HG03342 (cell line): ENCODE results near the gene ARL5A.
A peak's percentile ranks its signal among the peaks of the same experiment; 100 is the strongest.

ENCODE experiments used
- ATAC-seq: cut with Tn5 transposase; IDR thresholded peaks from one replicate; pipeline ENCODE4 v1.9.1; 2021; ENCODE audit warnings: mild to moderate bottlenecking, moderate library complexity; ENCODE audit not compliant: unreplicated experiment

The ARL5A gene

DNA sequence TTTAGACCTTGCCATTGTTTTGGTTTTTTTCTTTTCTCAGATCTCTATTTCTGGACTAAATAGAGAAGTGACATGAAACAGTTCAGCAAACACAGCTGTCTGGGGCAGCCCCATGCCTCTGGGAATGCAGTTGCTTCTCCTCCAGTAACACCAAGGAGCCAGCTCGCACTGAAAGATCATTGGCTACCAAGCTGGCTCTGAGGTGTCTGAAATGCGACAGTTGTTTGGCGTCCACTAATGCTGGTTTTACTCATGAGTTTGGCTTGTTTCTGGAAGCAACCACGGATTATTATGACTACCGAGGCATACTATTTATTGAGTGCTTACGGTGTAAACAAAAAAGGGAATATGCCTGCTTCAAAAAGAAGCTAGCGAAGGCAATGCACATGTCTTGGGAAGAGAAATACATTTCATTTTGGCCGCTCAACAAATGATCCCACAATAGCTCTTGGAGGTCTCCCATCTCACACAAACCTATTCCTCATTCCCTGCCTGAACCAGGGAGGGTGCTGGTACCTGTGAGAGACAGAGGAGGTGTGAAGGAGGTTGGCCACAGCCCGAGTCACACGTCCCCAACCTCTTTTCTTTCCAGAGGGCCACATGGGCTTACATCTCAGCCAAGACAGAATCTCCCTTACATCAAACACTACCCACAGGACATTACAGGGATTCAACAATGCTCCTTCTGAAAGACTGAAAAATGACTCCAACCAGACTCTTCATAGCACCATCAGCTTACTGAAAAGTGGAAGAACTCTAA, 56.4 kb downstream of the ARL5A start:
- peak; percentile 96 for ATAC-seq

DNA sequence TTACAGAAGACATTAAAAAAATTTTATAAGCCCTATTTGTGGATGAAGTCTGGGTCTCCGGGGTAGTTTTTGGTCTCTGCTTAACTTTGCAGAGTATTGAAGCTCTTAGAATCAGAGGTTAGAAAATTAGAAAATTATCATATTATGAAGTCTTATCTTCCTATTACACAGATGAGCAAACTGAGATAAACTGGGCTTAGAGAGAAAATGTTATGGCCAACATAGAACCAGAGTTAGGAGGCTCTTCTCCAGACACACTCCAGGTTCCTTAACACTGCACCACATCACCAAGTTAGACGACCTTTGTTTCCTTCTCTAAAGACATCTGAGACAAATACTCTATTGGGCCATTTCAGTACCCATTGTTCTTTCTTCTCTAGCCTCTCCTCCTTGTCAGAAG, 57.2 kb downstream of the ARL5A start:
- ATAC-seq = peak; percentile 23

DNA sequence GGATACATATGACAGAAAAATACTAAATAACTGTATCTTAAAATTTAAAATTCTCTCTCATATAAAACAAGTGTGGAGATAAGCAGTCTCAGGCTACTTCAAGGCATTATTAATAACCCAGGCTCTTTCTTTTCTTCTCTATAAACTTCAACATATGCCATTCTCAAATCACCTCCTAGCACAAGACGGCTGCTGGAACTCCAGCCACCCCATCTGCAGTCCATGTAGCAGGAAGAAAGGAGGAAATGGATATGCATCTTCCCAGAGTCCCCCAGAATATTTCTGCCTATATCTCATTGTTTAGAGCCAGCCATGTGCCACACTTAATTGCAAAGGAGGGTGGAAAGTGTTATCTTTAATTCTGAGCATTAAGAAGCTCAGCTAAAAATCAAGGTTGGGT, 58.6 kb downstream of the ARL5A start:
- no peak for ATAC-seq

DNA sequence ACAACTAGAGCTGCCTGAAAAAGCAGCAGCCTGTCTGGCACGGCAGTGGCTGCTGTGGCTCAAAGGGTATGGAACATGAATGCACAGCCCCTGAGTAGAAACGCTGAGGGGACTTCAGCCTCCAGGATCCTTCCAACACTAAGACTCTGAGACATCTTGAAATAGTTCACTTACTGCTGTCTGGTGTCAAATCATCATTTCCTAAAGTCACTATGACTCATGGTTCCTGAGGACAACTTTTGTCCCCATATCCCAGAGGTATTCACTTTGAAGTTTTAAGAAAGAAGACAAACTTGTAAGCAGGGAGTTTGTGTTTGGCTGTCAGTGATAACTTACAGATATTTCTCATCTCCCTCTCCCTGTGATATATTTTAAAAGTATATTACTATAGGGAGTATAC, 60.7 kb downstream of the ARL5A start:
- ATAC-seq = no peak

DNA sequence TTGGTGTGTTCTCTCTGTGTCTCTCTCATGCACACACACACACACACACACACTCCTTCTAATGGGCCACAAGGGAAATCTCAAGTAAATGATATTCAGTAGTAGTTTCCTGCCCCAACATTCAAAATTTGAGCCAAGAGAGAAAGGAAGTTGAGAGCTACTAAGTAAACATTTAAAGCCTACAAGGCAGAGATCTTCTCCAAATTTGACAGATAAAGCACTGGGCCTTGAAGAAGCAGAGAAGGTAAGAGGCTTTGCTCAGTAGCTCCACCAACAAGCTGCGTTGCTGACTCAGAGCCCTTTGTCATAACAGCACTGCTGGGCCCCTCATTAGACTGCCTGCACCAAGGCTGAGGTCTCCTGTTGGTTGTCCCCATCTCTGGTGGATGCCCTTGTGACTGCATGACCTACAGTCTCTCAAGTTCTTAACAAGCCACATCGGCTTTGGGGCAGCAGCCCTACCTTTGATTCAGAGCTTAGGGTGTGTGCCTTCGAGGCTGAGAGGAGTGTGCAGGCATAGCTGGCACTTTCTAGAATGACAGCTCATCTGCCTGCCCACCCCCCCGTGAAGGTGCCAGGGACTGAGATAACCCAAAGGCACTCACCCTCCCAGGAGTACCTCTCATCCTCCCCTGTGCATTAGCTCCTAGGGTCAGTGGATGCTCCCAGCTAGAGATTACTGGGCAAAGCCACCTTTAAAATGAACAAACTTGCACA, 61.6 kb downstream of the ARL5A start:
- ATAC-seq = peak; percentile 54

DNA sequence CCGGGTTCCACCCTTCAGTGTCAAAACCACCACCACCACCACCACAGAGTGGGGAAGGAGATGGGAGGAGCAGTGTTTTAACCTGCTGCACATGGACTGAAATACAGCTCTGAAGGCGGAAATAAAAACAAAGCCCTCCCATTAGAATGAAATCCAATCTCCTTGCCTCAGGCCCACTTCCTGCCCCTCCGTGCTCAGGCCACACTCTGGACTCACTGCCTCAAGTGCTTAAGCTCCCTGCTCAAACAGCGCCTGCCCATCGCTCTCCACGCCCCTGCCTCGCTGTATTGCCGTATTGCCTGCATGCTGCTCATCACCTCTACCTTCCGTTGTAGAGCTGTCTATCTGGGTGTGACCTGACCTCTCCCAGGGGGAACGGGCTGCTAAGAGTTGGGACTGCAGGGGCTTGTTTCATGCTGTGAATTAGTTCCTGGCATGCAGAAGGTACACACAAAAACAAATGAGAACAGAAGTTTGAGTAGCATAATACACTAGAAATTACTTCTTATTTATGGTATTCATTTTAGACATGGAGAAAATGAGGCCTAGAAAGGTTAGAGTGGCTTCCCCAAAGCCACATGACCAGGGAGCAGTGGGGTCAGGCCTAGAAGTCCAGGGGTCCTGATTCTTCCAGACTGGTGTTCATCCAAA, 62.3 kb downstream of the ARL5A start:
- peak; percentile 26 for ATAC-seq

DNA sequence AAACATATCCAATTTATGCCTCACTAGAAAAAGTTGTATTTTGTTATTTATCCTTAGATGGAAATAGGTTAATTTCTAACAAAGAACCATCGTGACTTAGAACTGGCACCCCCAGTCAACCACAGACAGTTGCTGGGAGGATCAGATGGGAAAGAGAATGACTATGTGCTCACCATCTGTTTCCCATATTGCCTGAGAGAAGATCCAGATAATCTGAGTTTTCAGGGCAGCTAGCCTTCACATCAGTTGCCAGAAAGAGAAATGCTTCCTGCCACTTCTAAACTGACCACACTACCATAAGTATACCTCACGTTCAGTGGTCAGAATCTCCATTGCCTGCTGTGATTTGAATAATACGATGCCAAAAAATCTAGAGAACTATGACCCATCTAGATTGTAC, 65.5 kb downstream of the ARL5A start:
- no peak for ATAC-seq

DNA sequence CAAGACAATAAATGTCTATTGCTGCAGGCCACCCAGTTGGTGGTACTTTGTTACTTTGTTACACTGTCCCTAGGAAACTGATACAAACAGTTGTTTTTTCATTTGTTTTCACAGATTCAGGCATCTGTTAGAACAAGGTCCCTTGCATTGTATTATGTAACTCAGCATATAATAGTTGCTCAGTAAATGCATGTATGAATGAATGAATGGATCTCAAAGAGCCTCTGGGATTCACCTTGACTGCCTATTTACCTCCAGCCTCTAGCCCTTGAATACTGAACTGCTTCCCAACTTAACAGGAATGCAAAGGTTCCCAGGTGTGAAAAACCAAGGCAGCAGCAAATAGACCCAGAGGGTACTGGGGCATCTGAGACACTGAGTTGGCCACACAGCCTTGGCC, 66.5 kb downstream of the ARL5A start:
- ATAC-seq = no peak

DNA sequence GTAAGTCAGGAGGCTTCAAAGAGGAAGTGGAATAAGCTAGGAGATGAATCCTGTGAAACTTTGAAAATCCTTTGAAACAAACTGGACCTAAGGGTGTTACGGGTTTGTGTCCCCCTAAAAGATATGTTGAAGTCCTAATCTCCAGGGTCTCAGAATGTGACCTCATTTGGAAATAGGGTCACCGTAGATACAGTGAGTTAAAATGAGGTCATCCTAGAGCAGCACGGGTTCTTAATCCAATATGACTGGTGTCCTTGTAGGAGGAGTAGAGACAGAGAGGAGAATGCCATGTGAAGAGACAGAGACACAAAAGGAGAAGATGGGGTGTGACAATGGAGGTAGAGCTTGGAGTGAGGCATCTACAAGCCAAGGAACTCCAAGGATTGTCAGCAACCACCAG, 67.0 kb downstream of the ARL5A start:
- no peak for ATAC-seq

DNA sequence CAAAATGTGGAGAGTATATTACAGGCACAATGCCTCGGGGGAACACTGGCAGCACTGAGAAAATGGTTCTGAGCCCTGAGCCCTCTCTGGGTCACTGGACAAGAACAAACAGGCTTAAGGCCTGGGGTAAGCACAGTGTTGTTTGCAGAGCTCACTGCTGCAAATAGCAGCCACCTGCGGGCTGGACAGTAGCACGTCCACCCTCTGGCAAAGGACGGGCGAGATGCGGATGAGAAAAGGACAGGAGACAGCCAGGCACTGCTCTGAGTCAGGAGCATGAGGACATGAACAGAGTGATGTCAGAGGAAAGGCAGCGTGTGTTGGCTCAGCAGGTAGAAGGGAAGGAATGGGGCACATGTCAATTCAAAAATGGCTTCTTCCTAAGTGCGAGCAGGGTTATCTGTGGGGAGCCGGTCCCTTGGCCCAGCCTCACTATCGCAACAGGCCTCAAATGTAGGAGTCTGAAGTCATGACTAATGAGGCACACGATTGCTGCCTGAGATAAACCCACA, 68.0 kb downstream of the ARL5A start:
- no peak for ATAC-seq

DNA sequence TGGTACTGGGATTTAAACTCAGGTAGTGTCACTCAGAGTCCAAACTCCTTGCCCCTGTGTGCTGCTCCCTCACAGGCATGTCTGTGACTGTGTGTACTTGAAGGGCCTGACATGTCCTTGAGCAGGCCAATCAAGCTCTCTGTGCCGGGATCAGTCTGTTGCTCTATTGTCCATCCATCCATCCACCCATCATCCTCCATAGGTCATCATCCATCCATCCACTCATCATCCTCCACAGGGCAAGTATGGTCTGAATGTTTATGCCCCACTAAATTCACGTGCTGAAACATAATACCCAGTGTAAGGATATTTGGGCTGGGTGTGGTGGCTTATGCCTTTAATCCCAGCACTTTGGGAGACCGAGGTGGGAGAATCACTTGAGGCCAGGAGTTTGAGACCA, 69.5 kb downstream of the ARL5A start:
- ATAC-seq = no peak

DNA sequence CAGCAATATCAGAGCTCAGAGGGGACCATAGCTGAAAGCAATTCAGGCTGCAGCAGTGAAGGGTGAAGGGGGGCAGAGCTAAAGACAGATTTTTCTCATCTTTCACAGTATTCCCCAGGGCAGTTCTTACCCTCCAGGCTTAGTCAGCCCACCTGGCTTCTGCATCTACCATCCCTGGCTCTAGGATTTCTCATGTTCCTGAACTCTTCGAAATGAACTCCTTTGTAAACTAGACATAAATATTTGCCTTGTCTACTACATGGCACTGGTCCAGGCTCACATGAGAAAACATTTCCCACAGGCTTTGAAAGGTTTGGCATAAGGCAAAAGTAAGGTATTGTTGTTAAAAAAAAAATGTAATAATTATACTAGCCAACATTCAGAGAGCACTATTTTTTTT, 70.4 kb downstream of the ARL5A start:
- no peak for ATAC-seq

DNA sequence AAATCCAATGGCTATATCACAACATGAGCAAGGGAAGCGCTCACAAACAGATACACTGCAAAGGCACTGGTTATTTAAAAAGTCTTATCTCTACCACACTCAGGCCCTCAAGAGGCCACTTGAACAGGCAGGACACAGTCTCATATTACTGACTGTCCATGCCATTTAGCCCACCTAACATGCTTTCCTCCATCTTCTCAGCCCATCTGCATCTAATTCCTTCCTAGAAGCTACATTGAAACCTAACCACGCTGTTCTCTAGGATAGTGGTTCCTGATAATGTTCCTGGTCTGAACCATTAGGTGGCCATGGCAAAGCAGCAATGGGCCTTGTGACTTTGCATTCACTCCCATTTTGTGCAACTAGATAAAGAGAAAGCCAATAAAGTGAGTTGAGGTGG, 71.4 kb downstream of the ARL5A start:
- no peak for ATAC-seq

DNA sequence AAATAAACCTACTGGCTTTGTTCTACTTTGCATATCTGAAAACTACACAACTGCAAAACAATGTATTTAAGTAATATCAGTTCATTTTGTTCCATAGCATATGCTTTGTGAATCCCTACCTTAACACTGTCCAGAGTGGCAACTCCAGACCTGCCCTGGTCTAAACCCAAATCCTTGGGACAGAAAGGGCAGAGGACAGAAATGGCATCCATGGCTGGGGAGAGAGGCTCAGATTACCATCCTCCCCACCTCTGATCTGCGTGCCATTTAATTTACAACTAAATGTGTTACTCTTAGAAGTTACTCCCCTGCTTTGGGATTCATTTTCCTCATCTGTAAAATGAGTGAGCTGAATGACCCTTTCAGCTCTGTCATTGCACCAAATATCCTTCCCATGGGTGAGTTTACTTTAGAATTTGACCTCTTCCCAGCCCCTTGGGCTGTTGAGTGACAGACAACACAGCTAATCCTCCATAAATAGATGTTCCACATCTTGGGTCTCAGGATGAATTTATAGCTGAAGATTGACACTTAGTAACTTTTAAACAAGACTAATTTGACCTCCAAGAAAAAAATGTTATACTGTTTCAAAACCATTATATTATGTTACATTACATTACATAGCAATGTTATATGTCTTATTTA, 73.8 kb downstream of the ARL5A start:
- no peak for ATAC-seq

DNA sequence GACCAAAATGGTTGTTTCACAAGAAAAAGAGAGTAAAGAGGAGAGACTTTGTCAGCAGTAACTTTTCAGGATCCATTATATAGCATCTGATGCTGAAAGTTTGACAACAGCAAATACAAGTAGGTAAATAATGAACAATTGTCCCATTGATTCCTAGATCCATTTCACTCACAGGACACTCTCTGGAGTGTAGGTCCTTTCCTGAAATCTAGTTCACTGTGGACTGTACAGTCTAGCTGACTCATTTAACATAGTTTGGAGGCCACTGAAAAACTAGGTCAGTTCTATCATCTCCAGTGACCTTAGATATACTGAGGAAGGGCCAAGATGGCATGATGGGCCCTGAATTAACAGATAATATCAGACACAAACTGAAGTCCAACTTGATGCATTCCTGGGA, 74.7 kb downstream of the ARL5A start:
- ATAC-seq = no peak
